T-helper 17 cell (primary cell): ENCODE results near the gene COPS8. TPM values are rescaled to one million over a fixed set of nuclear protein-coding genes. Genes with fewer than 3 reads are reported as not detected.

ENCODE experiments used
- ATAC-seq: fragments of 150-1000 bp; cut with Tn5 transposase; 2 replicates; pipeline ENCODE4 v1.10.0; 2021; ENCODE audit warnings: mild to moderate bottlenecking, moderate library complexity
- DNase-seq, 3 donors: peaks; one replicate each; pipeline versions ENCODE4 v3.0.0 to v3.0.0-alpha.2; 2020 to 2021
- H3K9me3 ChIP-seq: one replicate; pipeline ENCODE4 v1.7.0; 2013; ENCODE audit warnings: low read length, mild to moderate bottlenecking; ENCODE audit not compliant: control insufficient read depth, poor library complexity, severe bottlenecking
- H3K27ac Mint-ChIP-seq: one replicate; pipeline ENCODE4 v1.8.0; 2022; ENCODE audit warnings: mild to moderate bottlenecking, moderate library complexity, mixed read lengths
- H3K27me3 Mint-ChIP-seq: one replicate; pipeline ENCODE4 v1.8.0; 2022; ENCODE audit warnings: mixed read lengths
- H3K36me3 Mint-ChIP-seq: one replicate; pipeline ENCODE4 v1.8.0; 2022; ENCODE audit warnings: low read depth, mixed read lengths
- H3K4me1 Mint-ChIP-seq: one replicate; pipeline ENCODE4 v1.8.0; 2022; ENCODE audit warnings: mild to moderate bottlenecking, mixed read lengths
- H3K4me3 Mint-ChIP-seq: one replicate; pipeline ENCODE4 v1.8.0; 2022; ENCODE audit warnings: mild to moderate bottlenecking, moderate library complexity, mixed read lengths
- total RNA-seq, 4 donors: library from RNA in 2 of 4; stranded (reverse) in 2 of 4; gene quantifications; one replicate each; pipeline ENCODE4 v1.2.3 and lab custom pipeline; 2022 to 2026

COPS8 gene
- 10 to 100 TPM; 46.0 to 49.4 TPM for total RNA-seq
- 50.4 to 51.9 reads per million in 2 donors for total RNA-seq (lab: John Stamatoyannopoulos, UW)

DNA sequence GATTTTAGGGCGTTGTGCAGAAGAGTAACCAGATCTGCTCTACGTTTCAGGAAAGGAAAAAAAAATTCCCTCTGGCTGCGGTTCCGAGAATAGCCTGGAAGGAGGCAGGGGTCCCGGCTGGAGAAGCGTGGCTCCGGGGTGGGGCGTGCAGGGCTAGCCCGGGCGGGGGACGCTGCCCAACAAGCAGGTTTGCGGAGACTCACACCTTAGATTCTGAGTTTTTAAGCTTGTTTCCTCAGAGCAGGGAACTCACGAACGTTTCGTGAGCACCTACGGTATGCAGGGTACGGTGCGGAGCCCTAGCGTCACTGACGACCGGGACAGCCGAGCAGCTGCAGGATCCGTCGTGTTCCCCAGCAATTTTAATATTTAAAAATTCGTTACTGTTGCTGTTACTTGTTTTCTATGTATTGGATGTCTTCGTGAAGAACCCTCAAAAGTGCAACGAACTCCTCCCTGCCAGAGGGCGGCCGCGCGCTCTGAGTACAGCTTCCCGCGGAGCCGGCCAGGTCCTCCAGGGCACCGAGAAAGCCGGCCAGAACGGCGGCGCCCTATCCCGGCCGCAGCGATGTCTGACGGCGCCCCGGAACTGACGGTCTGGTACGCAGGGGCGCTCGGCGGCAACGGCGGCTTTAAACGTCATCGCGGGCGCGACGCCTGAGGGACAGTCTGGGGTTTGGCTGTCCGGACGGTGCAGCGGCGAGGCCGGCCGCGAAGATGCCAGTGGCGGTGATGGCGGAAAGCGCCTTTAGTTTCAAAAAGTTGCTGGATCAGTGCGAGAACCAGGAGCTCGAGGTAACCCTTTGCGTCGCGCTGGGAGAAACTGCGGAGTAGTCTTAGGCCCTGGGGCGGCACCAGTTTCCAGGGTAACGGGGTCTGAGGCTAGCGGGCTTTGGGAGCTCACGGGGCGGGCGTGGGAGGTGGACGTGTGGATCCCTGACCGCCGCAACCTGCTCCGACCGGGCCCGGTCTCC is at the start of gene COPS8:
Gene COPS8 (plus strand): TSS at position 642 of the 974 bp plus-strand sequence. CDS start 76 bp downstream, at position 718.
- peak; percentile 99 for ATAC-seq
- H3K36me3 Mint-ChIP-seq = peaks cover 2% of the 10 kb centered on the region

DNA sequence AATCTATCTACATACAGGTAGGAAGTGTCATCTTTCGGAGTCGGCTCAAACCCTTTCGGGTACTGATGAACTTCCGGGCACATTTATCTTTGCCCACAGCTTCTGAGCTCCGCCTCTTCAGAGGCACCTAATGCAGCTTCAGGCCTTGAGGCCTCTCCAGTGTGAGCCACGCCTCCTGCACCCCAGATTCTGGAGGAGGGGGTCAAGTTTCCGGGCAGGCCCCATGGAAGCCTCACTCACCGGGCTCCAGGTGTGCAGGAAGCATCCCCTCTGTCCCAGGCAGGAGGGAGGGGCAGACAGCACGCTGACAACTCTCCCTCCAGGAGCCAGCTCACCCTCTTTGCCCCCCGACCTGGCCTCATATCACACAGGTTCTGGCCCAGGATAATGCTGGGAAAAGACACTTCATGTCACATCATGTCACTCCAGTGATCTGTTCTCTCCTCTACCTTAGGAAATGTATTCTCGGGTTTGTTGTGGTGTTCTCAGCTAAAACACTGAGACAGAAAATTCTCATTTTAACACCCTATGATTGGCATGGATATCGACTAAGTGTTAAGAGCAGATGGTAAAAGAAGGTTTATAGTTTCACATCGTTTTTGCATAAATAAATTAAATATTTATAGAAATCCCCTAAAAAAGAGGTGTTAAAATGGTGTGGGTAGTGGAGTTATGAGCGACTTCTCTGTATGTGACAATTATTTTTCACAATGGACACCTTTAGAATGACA is 46.2 kb upstream of the COPS8 start:
- DNase-seq (no peak), ATAC-seq (no peak)
- no peak overlapping the region for H3K4me3 Mint-ChIP-seq
- no peaks in the 10 kb centered on the region for H3K36me3 Mint-ChIP-seq
- H3K27ac Mint-ChIP-seq = no peak overlapping the region
- peaks cover 33% of the 10 kb centered on the region for H3K27me3 Mint-ChIP-seq
- H3K4me1 Mint-ChIP-seq = no peaks in the 10 kb centered on the region
- H3K9me3 ChIP-seq = no peaks in the 10 kb centered on the region

More for the DNA sequence above, at the start of gene COPS8:
- H3K27me3 Mint-ChIP-seq = no peaks in the 10 kb centered on the region
- peak; percentile 78 to 91 (median 81) for DNase-seq
- no peaks in the 10 kb centered on the region for H3K9me3 ChIP-seq
- peaks cover 16% of the 10 kb centered on the region for H3K4me1 Mint-ChIP-seq
- H3K4me3 Mint-ChIP-seq = peak within 1 kb of the TSS; percentile 99
- peak within 1 kb of the TSS; percentile 98 for H3K27ac Mint-ChIP-seq

DNA sequence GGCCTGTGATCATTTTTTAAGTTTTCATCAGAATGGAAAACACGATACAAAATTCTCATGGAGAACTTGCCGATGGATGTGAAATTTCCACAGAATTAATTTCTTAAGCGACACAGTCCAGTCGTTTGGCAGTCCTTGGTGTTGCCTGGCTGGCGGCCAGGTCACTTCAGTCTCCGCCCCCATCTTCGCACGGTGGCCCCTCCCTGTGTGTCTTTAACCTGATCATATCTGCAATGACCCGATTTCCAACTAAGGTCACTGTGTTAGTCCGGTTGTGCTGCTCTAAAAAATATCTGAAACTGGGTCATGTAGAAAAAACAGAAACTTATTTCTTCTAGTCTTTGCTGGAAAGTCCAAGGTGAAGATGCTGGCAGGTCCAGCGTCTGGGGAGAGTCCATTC is 44.5 kb upstream of the COPS8 start:
- Mint-ChIP-seq H3K4me1 (no peaks in the 10 kb centered on the region), H3K27me3 (peaks cover 45% of the 10 kb centered on the region), H3K27ac (no peak overlapping the region), H3K36me3 (no peaks in the 10 kb centered on the region), H3K4me3 (no peak overlapping the region)
- no peak for ATAC-seq
- H3K9me3 ChIP-seq = no peaks in the 10 kb centered on the region
- no peak for DNase-seq

DNA sequence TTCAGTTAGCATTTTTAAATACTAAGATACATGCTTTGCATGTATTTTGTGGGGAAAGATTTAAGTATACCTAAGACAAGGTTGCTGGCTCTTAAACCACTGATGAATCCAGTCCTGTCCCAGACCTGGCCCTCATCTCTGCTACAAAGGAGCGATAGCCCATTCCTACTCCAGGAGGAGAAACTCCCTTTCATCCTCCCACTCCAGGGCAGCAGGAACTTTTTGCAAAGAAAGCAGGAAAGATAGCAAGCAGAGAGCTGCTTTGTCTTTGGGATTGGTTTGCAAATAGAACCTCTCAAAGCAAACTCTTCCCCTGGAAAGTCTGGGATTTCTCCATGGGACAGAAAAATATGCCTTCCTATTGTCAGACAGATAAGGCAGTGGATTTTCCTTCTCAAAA is 43.6 kb upstream of the COPS8 start:
- Mint-ChIP-seq H3K4me3 (no peak overlapping the region), H3K4me1 (no peaks in the 10 kb centered on the region), H3K36me3 (no peaks in the 10 kb centered on the region), H3K27me3 (peaks cover 45% of the 10 kb centered on the region), H3K27ac (no peak overlapping the region)
- no peak for DNase-seq
- ATAC-seq = no peak
- no peaks in the 10 kb centered on the region for H3K9me3 ChIP-seq

DNA sequence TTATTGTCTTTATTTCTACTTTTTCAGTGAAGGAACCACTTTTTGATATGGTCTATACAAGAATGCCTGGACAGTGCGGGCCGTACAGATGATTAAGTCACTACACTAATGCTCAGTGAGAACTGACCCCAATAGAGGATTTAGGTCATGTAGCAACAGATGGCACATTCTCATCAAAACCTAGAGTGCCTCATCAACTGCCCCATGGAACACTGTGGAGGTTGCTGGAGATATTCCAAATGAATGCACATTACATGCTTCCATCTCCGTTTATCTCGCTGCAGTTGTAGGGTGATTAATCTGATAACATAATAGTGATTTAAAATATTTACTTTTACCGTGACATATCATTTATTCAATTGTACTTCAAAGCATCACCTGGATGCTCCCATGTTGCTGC is 41.8 kb upstream of the COPS8 start:
- no peaks in the 10 kb centered on the region for H3K4me1 Mint-ChIP-seq
- no peaks in the 10 kb centered on the region for H3K9me3 ChIP-seq
- no peaks in the 10 kb centered on the region for H3K36me3 Mint-ChIP-seq
- ATAC-seq = no peak
- DNase-seq = no peak
- no peak overlapping the region for H3K27ac Mint-ChIP-seq
- peaks cover 45% of the 10 kb centered on the region for H3K27me3 Mint-ChIP-seq
- H3K4me3 Mint-ChIP-seq = no peak overlapping the region

DNA sequence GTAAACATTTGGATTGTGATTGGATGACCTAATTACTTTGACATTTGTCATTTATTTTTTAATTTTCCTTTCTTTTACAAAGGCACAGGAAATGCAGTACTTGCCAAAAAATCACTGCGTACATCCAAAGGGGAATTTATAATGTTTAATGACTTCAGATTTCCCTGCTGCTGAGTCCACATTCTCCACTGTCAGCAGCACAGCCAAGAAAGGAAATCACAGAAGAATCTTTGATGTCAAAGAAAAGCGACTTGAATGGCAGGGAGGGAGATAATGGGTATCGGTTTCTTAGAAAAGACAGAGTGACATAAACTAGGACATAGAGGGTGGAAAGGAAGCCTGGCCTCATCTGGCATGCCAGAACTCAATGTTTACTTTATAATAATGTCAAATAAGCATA is 41.4 kb upstream of the COPS8 start:
- no peak overlapping the region for H3K4me3 Mint-ChIP-seq
- no peaks in the 10 kb centered on the region for H3K4me1 Mint-ChIP-seq

DNA sequence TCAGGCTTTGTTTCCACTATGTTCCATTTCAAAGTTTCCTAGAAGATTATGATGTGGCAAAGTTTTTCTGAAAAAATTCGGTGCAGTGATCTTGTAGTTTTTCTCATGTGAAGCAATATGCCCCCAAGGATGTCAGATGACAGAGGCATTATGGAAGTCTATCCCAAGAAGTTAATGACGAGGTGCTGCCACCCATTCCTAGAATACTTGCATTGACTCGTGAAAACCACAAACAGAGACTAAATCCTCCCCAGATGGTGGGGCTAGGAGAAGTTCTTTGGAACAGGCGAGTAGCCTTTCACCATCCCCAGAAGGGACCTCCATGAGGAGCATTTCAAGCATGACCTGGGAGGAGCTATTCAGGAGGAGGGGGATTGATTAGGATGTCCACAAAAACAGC is 40.2 kb upstream of the COPS8 start:
- no peaks in the 10 kb centered on the region for H3K9me3 ChIP-seq
- DNase-seq (no peak), ATAC-seq (no peak)
- Mint-ChIP-seq H3K27me3 (peaks cover 39% of the 10 kb centered on the region), H3K4me1 (no peaks in the 10 kb centered on the region), H3K4me3 (no peak overlapping the region), H3K36me3 (no peaks in the 10 kb centered on the region), H3K27ac (no peak overlapping the region)

More for the DNA sequence above, 41.4 kb upstream of the COPS8 start:
- Mint-ChIP-seq H3K27me3 (peaks cover 43% of the 10 kb centered on the region), H3K27ac (no peak overlapping the region), H3K36me3 (no peaks in the 10 kb centered on the region)
- ATAC-seq = no peak
- DNase-seq = no peak
- H3K9me3 ChIP-seq = no peaks in the 10 kb centered on the region

DNA sequence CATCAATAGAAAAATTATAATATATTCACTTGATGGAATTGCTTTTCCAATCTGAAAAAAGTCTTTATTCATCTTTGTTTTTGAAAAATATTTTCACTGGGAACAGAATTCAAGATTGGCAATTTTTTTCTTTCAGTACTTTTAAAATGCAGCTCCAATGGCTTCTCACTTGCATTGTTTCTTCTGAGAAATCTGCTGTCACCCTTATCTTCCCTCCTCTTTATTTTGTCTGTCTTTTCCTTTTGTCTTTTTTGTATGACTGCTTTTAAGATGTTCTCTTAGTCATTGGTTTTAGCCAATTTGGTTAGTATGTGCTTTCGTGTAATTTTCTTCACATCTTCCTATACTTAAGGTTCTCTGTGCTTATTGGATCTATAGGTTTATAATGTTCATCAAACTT is 37.1 kb upstream of the COPS8 start:
- ATAC-seq (no peak), DNase-seq (no peak)
- no peaks in the 10 kb centered on the region for H3K9me3 ChIP-seq
- no peak overlapping the region for H3K27ac Mint-ChIP-seq
- H3K36me3 Mint-ChIP-seq = peaks cover 2% of the 10 kb centered on the region
- H3K4me3 Mint-ChIP-seq = no peak overlapping the region
- H3K4me1 Mint-ChIP-seq = no peaks in the 10 kb centered on the region
- H3K27me3 Mint-ChIP-seq = peaks cover 31% of the 10 kb centered on the region

DNA sequence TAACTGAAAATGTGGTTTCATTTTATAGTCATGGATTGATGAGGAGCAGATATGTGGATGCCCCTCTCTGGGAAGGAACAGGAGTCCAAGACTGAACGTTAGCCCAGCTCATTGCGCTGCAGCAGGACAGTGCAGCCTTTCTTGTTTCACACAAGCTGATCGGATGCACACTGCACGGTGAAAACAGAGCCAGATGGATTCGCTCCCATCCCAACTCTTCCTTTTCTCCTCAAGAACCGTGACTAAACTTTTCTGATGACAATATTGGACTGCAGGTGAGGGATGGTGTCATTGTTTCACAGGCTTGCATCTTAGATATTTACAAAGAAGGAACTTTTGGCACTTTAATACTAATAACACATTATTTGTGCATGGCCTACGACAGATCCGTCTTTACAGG is 33.8 kb upstream of the COPS8 start:
- Mint-ChIP-seq H3K4me1 (no peaks in the 10 kb centered on the region), H3K27ac (no peak overlapping the region), H3K36me3 (peaks cover 2% of the 10 kb centered on the region), H3K27me3 (peaks cover 22% of the 10 kb centered on the region), H3K4me3 (no peak overlapping the region)
- H3K9me3 ChIP-seq = no peaks in the 10 kb centered on the region
- DNase-seq (no peak), ATAC-seq (no peak)

DNA sequence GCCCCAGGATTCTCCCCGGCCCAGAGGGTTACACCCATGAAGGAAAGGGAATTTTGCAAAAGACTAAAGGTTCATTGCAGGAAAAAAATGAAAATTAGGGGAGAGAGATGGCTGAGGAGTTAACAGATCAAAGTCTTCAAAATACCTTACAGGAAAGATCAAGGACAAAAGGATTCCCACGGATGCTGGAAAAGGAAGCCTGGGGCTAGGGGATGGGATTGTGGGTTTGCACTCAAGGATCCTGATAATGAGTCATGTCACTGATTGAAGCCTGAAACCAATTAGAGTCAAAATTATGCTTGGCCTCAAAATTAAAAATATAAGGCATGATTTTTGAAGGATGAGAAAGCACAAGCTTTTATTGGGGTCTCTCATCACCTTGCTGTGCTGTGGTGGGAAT is 32.6 kb upstream of the COPS8 start:
- DNase-seq (no peak), ATAC-seq (no peak)
- H3K4me1 Mint-ChIP-seq = peaks cover 2% of the 10 kb centered on the region
- no peaks in the 10 kb centered on the region for H3K9me3 ChIP-seq
- H3K27me3 Mint-ChIP-seq = peaks cover 22% of the 10 kb centered on the region
- H3K4me3 Mint-ChIP-seq = no peak overlapping the region
- peaks cover 2% of the 10 kb centered on the region for H3K36me3 Mint-ChIP-seq
- H3K27ac Mint-ChIP-seq = no peak overlapping the region

DNA sequence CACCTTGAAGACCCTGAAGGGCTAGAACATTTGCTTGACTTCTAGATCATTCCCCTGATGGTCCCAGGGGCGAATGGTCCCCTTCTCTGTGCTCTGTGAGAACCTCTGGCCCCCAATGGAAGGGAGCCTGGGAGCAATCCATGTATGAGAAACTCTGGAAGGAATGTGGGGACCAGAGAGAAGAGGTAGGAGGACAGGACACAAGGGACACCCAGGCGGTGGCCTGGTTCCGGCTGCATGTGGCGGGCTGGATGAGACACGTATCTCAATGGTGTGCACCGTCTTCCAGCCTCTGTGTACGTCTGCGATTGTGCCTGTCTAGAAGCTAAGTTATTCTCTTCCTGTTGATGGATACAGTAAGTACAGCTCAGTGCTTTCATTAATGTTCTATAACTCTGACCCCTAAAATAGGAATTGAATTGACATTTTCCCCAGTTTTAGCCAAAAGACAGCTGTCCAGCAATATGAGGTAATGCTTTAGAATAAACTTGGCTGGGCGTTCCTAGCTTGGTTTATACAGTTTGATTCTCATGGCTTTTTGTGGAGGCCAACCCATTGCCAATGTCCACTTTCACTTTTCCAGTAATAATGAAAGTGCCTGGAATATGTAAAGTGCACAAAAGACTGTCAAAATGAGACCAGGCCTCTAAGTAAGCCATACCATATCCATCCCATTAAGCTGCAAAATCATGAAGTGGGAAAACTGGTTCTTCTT is 30.1 kb upstream of the COPS8 start:
- DNase-seq (no peak), ATAC-seq (no peak)
- Mint-ChIP-seq H3K4me3 (no peak overlapping the region), H3K36me3 (peaks cover 2% of the 10 kb centered on the region), H3K27ac (no peak overlapping the region), H3K4me1 (peaks cover 4% of the 10 kb centered on the region), H3K27me3 (peaks cover 24% of the 10 kb centered on the region)
- no peaks in the 10 kb centered on the region for H3K9me3 ChIP-seq

DNA sequence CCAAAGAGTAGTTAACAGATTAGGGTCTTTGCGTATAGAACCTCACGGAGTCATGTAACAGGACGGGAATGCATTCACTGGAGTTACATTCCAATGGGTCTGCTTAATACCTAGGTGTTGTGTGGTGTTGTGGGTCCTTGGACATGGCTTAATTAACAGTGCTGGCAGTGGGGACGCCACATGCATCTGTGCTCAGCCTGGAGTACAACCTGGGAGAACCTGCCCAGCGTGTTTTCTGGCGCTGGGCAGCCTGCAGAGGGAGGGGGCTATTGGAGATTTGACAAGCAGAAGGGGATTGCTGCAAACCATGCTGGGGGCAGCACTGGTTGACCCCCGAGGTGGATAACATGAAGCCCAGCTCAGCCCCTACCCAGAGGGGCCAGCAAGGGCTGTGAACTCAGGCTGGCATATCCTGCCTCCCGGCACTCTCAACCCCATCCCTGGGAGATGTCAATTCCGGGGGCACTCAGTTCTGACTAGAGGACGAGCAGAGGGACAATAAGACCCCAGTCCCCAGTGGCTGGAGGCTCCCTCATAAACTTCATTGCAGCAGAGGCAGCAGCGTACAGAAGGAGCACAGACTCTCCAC is 29.3 kb upstream of the COPS8 start:
- peaks cover 2% of the 10 kb centered on the region for H3K36me3 Mint-ChIP-seq

More for the DNA sequence above, 29.3 kb upstream of the COPS8 start:
- peaks cover 33% of the 10 kb centered on the region for H3K27me3 Mint-ChIP-seq
- H3K4me1 Mint-ChIP-seq = peaks cover 4% of the 10 kb centered on the region
- H3K27ac Mint-ChIP-seq = no peak overlapping the region
- H3K9me3 ChIP-seq = no peaks in the 10 kb centered on the region
- ATAC-seq (no peak), DNase-seq (no peak)
- H3K4me3 Mint-ChIP-seq = no peak overlapping the region
